Neural crest cell (in vitro differentiated cells): ENCODE data around the gene ADTRP. TPM values are rescaled to one million over a fixed set of nuclear protein-coding genes. Genes with fewer than 3 reads are reported as not detected.
"Not testable (repeated sequence)": the region's sequence is repeated elsewhere in the genome, so short reads cannot be mapped to it uniquely, and the experiment has no call there.

ENCODE experiments used
- DNase-seq: peaks from one replicate; pipeline ENCODE4 v3.0.0; 2021; ENCODE audit warnings: low read depth, mixed read lengths, low spot score
- H3K27ac Mint-ChIP-seq: one replicate; pipeline ENCODE4 v1.8.0; 2021; ENCODE audit warnings: mild to moderate bottlenecking, mixed read lengths; ENCODE audit not compliant: unreplicated experiment
- H3K27me3 Mint-ChIP-seq: 2 replicates; pipeline ENCODE4 v1.8.0; 2021; ENCODE audit warnings: low read depth, mild to moderate bottlenecking, mixed read lengths
- H3K36me3 Mint-ChIP-seq: 2 replicates; pipeline ENCODE4 v1.8.0; 2021; ENCODE audit warnings: low read depth, mild to moderate bottlenecking, mixed read lengths
- H3K4me1 Mint-ChIP-seq: 2 replicates; pipeline ENCODE4 v1.8.0; 2021; ENCODE audit warnings: mixed read lengths
- H3K4me3 Mint-ChIP-seq: one replicate; pipeline ENCODE4 v1.8.0; 2021; ENCODE audit warnings: mild to moderate bottlenecking, mixed read lengths
- H3K9me3 Mint-ChIP-seq: 2 replicates; pipeline ENCODE4 v1.8.0; 2021; ENCODE audit warnings: mixed read lengths
- total RNA-seq: library from RNA; stranded (reverse); gene quantifications from 2 replicates; pipeline ENCODE4 v1.2.1, GENCODE V29; 2021
- TF ChIP-seq, protein P1 (sequence below): fragments of 200-600 bp; sonication (generic); conservative IDR thresholded peaks from 2 replicates; pipeline ENCODE4 v1.5.0; 2021; ENCODE audit warnings: antibody characterized with exemption, mild to moderate bottlenecking

The ADTRP gene
- total RNA-seq, 1 donor from 2014 or later = not detected

DNA sequence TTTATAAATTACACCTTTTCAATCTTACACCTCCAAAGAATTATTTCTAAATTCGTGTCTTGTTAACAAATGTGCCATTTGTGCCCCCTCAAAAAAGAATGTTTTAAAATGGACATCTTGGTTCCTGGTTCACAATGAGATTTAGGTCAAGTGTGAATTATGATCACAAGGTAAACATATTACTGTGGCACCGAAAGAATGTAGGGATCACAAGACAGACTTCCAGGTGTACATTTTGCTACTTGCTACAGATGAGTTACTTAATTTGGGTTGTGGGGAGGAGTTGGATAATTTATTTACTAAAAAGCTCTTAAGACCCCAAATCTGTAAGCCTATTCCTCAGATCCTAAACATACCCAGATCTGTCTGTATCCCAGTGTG lies 25.0 kb upstream of the ADTRP start:
- peaks cover 3% of the 10 kb centered on the region for H3K27me3 Mint-ChIP-seq

DNA sequence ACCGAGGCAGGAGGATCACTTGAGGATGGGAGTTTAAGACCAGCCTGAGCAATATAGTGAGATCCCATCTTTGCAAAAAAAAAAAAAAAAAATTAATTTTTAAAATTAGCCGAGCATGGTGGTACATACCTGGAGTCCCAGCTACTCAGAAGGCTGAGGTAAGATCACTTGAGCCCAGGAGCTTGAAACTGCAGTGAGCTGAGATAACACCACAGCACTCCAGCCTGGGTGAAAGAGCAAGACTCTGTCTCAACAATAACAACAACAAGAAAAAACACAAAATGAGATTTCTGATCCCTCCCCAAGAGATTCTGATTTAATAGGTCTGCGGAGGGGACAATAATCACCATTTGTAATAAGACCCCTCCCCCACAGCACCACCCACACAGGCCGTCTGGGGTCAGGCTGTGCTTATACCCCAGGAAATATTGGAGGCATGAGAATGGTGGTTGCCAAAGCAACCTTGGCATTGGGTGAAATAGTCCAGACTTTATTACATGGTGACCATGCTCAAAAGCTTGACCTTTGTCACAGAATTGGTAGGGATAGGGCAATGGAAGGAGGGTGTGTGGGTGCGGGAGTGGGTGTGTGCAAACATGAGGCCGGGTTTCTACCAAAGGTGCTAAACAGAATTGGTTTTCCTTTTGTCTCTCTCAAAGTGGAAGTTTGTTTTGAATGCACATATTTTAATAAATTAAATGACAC lies 24.4 kb upstream of the ADTRP start:
- no peaks in the 10 kb centered on the region for H3K36me3 Mint-ChIP-seq
- TF ChIP-seq, protein P1, sequence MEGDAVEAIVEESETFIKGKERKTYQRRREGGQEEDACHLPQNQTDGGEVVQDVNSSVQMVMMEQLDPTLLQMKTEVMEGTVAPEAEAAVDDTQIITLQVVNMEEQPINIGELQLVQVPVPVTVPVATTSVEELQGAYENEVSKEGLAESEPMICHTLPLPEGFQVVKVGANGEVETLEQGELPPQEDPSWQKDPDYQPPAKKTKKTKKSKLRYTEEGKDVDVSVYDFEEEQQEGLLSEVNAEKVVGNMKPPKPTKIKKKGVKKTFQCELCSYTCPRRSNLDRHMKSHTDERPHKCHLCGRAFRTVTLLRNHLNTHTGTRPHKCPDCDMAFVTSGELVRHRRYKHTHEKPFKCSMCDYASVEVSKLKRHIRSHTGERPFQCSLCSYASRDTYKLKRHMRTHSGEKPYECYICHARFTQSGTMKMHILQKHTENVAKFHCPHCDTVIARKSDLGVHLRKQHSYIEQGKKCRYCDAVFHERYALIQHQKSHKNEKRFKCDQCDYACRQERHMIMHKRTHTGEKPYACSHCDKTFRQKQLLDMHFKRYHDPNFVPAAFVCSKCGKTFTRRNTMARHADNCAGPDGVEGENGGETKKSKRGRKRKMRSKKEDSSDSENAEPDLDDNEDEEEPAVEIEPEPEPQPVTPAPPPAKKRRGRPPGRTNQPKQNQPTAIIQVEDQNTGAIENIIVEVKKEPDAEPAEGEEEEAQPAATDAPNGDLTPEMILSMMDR = no peak
- peaks cover 18% of the 10 kb centered on the region for H3K4me1 Mint-ChIP-seq
- no peak for DNase-seq
- no peak overlapping the region for H3K4me3 Mint-ChIP-seq
- H3K27ac Mint-ChIP-seq = no peak overlapping the region
- H3K27me3 Mint-ChIP-seq = peaks cover 3% of the 10 kb centered on the region
- H3K9me3 Mint-ChIP-seq = no peaks in the 10 kb centered on the region

More for the DNA sequence above, 25.0 kb upstream of the ADTRP start:
- H3K4me1 Mint-ChIP-seq = peaks cover 13% of the 10 kb centered on the region
- TF ChIP-seq, protein P1 = no peak
- H3K27ac Mint-ChIP-seq = no peak overlapping the region
- H3K9me3 Mint-ChIP-seq = no peaks in the 10 kb centered on the region
- no peaks in the 10 kb centered on the region for H3K36me3 Mint-ChIP-seq
- no peak for DNase-seq
- no peak overlapping the region for H3K4me3 Mint-ChIP-seq

DNA sequence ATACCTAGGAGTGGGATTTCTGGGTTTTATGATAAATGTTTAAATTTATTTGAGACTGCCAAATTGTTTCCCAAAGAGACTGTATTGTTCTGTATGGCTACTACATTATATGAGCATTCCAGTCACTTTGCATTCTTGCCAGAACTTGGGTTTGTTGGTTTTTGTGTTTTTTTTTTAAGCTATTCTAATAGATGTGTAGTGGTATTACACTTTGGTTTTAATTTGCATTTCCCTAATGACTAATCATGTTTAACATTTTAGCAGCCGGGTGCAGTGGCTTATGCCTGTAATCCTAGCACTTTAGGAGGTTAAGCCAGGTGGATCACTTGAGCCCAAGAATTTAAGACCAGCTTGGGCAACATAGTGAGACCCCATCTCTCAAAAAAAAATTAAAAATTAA lies 21.9 kb upstream of the ADTRP start:
- not testable (repeated sequence) for H3K36me3 Mint-ChIP-seq, DNase-seq, H3K9me3 Mint-ChIP-seq, H3K4me3 Mint-ChIP-seq, H3K27ac Mint-ChIP-seq, H3K27me3 Mint-ChIP-seq
- peaks cover 19% of the 10 kb centered on the region for H3K4me1 Mint-ChIP-seq

DNA sequence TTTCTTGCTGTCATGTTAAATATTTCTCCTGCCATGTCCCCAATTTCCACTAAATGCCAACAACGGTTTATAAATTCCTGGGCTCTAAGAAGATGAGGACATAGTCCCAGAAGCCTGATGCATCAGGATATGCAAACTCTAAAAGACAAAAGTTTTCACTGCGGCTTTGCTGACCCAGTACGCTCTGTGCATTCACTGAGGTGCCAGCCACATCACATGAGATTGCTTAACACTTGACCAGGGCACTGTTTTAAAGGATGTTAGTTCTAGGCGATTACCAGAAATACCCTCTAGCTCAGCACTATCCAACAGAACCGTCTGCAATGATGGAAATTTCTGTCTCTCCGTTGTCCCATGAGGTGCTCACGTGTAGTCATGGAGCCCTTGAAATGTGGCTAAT lies 19.9 kb upstream of the ADTRP start:
- H3K27me3 Mint-ChIP-seq = no peaks in the 10 kb centered on the region
- no peak overlapping the region for H3K27ac Mint-ChIP-seq
- TF ChIP-seq, protein P1 = no peak
- H3K4me1 Mint-ChIP-seq = peaks cover 16% of the 10 kb centered on the region
- no peak for DNase-seq
- H3K36me3 Mint-ChIP-seq = no peaks in the 10 kb centered on the region
- no peak overlapping the region for H3K4me3 Mint-ChIP-seq
- H3K9me3 Mint-ChIP-seq = no peaks in the 10 kb centered on the region

DNA sequence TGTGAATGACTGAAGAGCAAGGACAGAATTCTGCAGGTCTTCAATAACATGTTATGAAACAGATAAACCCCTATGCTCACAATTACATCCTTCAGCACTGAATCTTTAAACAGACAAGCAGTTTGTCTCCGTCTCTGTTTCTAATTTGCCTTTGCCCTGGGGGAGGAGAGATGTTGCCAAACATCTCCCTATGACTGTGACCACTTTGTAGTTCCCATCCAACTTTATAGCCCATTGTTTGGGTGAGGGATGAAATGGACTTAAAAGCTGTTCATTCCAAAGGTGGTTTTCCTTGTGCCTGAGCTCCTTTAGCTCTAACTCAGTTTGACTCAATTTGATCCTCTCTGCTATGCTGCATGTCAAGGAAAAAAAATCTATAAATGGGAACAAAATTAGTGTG lies 19.5 kb upstream of the ADTRP start:
- Mint-ChIP-seq H3K27me3 (no peaks in the 10 kb centered on the region), H3K9me3 (no peaks in the 10 kb centered on the region), H3K4me1 (peaks cover 14% of the 10 kb centered on the region), H3K36me3 (no peaks in the 10 kb centered on the region), H3K4me3 (no peak overlapping the region), H3K27ac (no peak overlapping the region)
- DNase-seq = no peak
- TF ChIP-seq, protein P1 = no peak

DNA sequence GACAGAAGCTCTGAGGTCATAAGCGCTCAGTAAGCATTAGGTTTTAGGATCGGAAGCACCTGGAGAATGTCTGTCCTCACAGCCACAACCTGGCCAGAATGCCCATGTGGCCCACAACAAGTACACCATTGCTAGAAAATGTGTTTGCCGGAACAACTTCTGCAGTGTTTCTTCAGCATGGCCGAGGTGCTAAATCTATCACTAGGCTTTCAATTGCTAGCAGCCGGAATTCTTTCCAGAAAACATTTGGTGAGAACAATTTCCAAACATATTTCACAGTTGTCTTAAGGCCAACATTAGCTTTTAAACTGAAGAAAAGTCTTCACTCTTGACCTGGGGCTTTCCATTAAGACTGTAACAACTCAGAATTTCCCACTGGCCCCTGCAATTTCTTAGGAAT lies 18.2 kb upstream of the ADTRP start:
- no peak for DNase-seq
- TF ChIP-seq, protein P1 = no peak
- Mint-ChIP-seq H3K27ac (no peak overlapping the region), H3K4me3 (no peak overlapping the region), H3K9me3 (peaks cover 5% of the 10 kb centered on the region), H3K4me1 (peaks cover 13% of the 10 kb centered on the region), H3K36me3 (no peaks in the 10 kb centered on the region), H3K27me3 (no peaks in the 10 kb centered on the region)
